Esophagus squamous epithelium (tissue), 4 donors: Measurements from ENCODE around the gene GALNT11.

ENCODE experiments used
- POLR2A ChIP-seq, 4 donors: fragments of 450-650 bp; IDR thresholded peaks; one replicate each; pipeline ENCODE4 v1.6.1; 2017; ENCODE audit warnings: antibody characterized with exemption in 4 of 4, mild to moderate bottlenecking in 4 of 4, moderate library complexity in 3 of 4
- TF ChIP-seq, protein P1 (sequence below), 6 experiments: fragments of 450-650 bp in 4 of 6; fragments of 200-600 bp in 2 of 6; sonication (generic) in 2 of 6; IDR thresholded peaks; one replicate each; pipeline ENCODE4 v1.5.1; 2016 to 2019; ENCODE audit warnings: antibody characterized with exemption in 6 of 6, mild to moderate bottlenecking in 4 of 6, moderate library complexity in 4 of 6

GRCh38 chr7:152048051-152048450 is 22.6 kb downstream of the GALNT11 start:
- TF ChIP-seq, protein P1, sequence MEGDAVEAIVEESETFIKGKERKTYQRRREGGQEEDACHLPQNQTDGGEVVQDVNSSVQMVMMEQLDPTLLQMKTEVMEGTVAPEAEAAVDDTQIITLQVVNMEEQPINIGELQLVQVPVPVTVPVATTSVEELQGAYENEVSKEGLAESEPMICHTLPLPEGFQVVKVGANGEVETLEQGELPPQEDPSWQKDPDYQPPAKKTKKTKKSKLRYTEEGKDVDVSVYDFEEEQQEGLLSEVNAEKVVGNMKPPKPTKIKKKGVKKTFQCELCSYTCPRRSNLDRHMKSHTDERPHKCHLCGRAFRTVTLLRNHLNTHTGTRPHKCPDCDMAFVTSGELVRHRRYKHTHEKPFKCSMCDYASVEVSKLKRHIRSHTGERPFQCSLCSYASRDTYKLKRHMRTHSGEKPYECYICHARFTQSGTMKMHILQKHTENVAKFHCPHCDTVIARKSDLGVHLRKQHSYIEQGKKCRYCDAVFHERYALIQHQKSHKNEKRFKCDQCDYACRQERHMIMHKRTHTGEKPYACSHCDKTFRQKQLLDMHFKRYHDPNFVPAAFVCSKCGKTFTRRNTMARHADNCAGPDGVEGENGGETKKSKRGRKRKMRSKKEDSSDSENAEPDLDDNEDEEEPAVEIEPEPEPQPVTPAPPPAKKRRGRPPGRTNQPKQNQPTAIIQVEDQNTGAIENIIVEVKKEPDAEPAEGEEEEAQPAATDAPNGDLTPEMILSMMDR (IDR thresholded peaks at IDR 0.05) = no peak
- no peak for TF ChIP-seq POLR2A (IDR thresholded peaks at IDR 0.05)
